ENCODE results near the gene DNAL1.

- no peak for TF ChIP-seq TEAD4 (IDR thresholded peaks at IDR 0.05; ENCODE audit: borderline replicate concordance, insufficient read depth)
- peak; percentile 40; the same call in 1 of the 2 replicates for TF ChIP-seq NRF1 (IDR thresholded peaks at IDR 0.05; ENCODE audit: low read depth, low read length)
- no peak for TF ChIP-seq SMC3 (IDR thresholded peaks at IDR 0.05; ENCODE audit: low read depth, low read length)
- no peak for TF ChIP-seq CTCF (IDR thresholded peaks at IDR 0.05)
- 0 out of 2 replicates have a peak, but pooled peaks have one; percentile 8 for TF ChIP-seq RCOR1 (IDR thresholded peaks at IDR 0.05; ENCODE audit: low read length)
- peak; percentile 88 for TF ChIP-seq POLR2AphosphoS5 (IDR thresholded peaks at IDR 0.05; ENCODE audit: low read depth, low read length)
- no peak for TF ChIP-seq RAD21 (IDR thresholded peaks at IDR 0.05; ENCODE audit: low read length)
Observed at GRCh38 chr14:73713803-73714655, 69.2 kb downstream of the DNAL1 start, which contains the start of gene PNMA1.
